ENCODE results near the gene SLC16A3. TPM values are rescaled to one million over a fixed set of nuclear protein-coding genes. Genes with fewer than 3 reads are reported as not detected.
"Not testable (repeated sequence)": the region's sequence is repeated elsewhere in the genome, so short reads cannot be mapped to it uniquely, and the experiment has no call there.

SLC16A3 gene
- total RNA-seq, 2 experiments from 2014 or later, result 183 to 193 TPM

- DNase-seq (peak; percentile 77), ATAC-seq (peak; percentile 14)
- Mint-ChIP-seq H3K9me3 (no peaks in the 10 kb centered on the region), H3K27ac (peak overlapping the region; percentile 80), H3K4me1 (ENCODE audit: low read depth) (peaks cover 72% of the 10 kb centered on the region), H3K36me3 (ENCODE audit: low read depth) (peaks cover 24% of the 10 kb centered on the region), H3K27me3 (no peaks in the 10 kb centered on the region), H3K4me3 (peak overlapping the region; percentile 11)
- no peak for TF ChIP-seq CTCF (IDR thresholded peaks at IDR 0.05)
- POLR2A ChIA-PET, result interaction anchor here (2.6 kb wide), 1 partner anchor 10 kb away, joined by 13 read pairs; the partner anchor contains the start of gene CCDC57
- CTCF ChIA-PET, result interaction anchor here (0.8 to 1.6 kb wide), 3 partner anchors 10 to 172 kb away, joined by 3 to 4 read pairs (median 3); partner anchors contain the start of gene CCDC57
- intact Hi-C loops (cut with micrococcal nuclease), result no loop called here
These were observed 25.9 kb upstream of the SLC16A3 start for GRCh38 chr17:82202981-82203380.

GRCh38 chr17:82203920-82204319 is 24.9 kb upstream of the SLC16A3 start:
- H3K4me1 Mint-ChIP-seq (ENCODE audit: low read depth), result peaks cover 70% of the 10 kb centered on the region
- no peak overlapping the region for H3K4me3 Mint-ChIP-seq
- POLR2A ChIA-PET, result interaction anchor here (2.6 kb wide), 1 partner anchor 9 kb away, joined by 13 read pairs; the partner anchor contains the start of gene CCDC57
- no peak for ATAC-seq
- peaks cover 18% of the 10 kb centered on the region for H3K36me3 Mint-ChIP-seq (ENCODE audit: low read depth)
- no peak for DNase-seq
- H3K27ac Mint-ChIP-seq, result no peak overlapping the region
- H3K27me3 Mint-ChIP-seq, result no peaks in the 10 kb centered on the region
- no peaks in the 10 kb centered on the region for H3K9me3 Mint-ChIP-seq
- intact Hi-C loops (cut with micrococcal nuclease), result no loop called here
- TF ChIP-seq CTCF (IDR thresholded peaks at IDR 0.05), result no peak
- CTCF ChIA-PET, result interaction anchor here (1.6 kb wide), 1 partner anchor 9 kb away, joined by 4 read pairs; the partner anchor contains the start of gene CCDC57

- Mint-ChIP-seq H3K27ac (peak overlapping the region; percentile 94), H3K36me3 (ENCODE audit: low read depth) (peaks cover 13% of the 10 kb centered on the region), H3K4me3 (peak overlapping the region; percentile 66), H3K9me3 (no peaks in the 10 kb centered on the region), H3K4me1 (ENCODE audit: low read depth) (peaks cover 64% of the 10 kb centered on the region), H3K27me3 (no peaks in the 10 kb centered on the region)
- ChIA-PET POLR2A (interaction anchor here (0.8 to 1.5 kb wide), 5 partner anchors 24 to 335 kb away, joined by 3 to 4 read pairs (median 4); partner anchors contain the start of genes DUS1L and SLC16A3), CTCF (interaction anchor here (0.8 to 2.3 kb wide), 11 partner anchors 9 to 163 kb away, joined by 3 to 11 read pairs (median 5); partner anchors contain the start of gene CD7)
- no peak for TF ChIP-seq CTCF (IDR thresholded peaks at IDR 0.05)
- intact Hi-C loops (cut with micrococcal nuclease), result no loop called here
- DNase-seq (peak; percentile 80), ATAC-seq (peak; percentile 67)
These were observed 23.8 kb upstream of the SLC16A3 start for GRCh38 chr17:82204831-82205719.

GRCh38 chr17:82205720-82206508 is 22.9 kb upstream of the SLC16A3 start:
- peak; percentile 96 for TF ChIP-seq CTCF (IDR thresholded peaks at IDR 0.05)
- Mint-ChIP-seq H3K36me3 (ENCODE audit: low read depth) (peaks cover 12% of the 10 kb centered on the region), H3K4me3 (peak overlapping the region; percentile 66), H3K27me3 (no peaks in the 10 kb centered on the region), H3K27ac (peak overlapping the region; percentile 94), H3K4me1 (ENCODE audit: low read depth) (peaks cover 58% of the 10 kb centered on the region), H3K9me3 (no peaks in the 10 kb centered on the region)
- CTCF ChIA-PET, result interaction anchor here (0.7 to 2.3 kb wide), 21 partner anchors 8 to 261 kb away, joined by 3 to 11 read pairs (median 4); partner anchors contain the start of genes CD7 and SLC16A3
- ATAC-seq (peak; percentile 73), DNase-seq (peak; percentile 90)
- POLR2A ChIA-PET, result interaction anchor here (0.8 to 1.5 kb wide), 6 partner anchors 9 to 336 kb away, joined by 3 to 4 read pairs (median 4); partner anchors contain the start of genes DUS1L and SLC16A3
- intact Hi-C loops (cut with micrococcal nuclease), result no loop called here

GRCh38 chr17:82210655-82211054 is 18.2 kb upstream of the SLC16A3 start:
- H3K4me3 Mint-ChIP-seq; CTCF ChIA-PET; DNase-seq; POLR2A ChIA-PET; H3K27ac Mint-ChIP-seq; ATAC-seq; H3K27me3 Mint-ChIP-seq; H3K9me3 Mint-ChIP-seq; intact Hi-C loops (cut with micrococcal nuclease); H3K36me3 Mint-ChIP-seq (ENCODE audit: low read depth): not testable (repeated sequence)
- peaks cover 42% of the 10 kb centered on the region for H3K4me1 Mint-ChIP-seq (ENCODE audit: low read depth)
